ENCODE data around the gene CRELD2. TPM values are rescaled to one million over a fixed set of nuclear protein-coding genes. Genes with fewer than 3 reads are reported as not detected.

CRELD2 gene
- polyA plus RNA-seq, 1 donor from 2014 or later, result 83.2 TPM

- no peak overlapping the region for H2AFZ ChIP-seq (ENCODE audit: low read depth, low read length)
- peaks cover 54% of the 10 kb centered on the region for H3K79me2 ChIP-seq (replicated peaks; ENCODE audit: insufficient read depth, low read length)
- H3K9me3 ChIP-seq (ENCODE audit: low read length), result peaks cover 18% of the 10 kb centered on the region
- no peaks in the 10 kb centered on the region for H3F3A ChIP-seq (ENCODE audit: insufficient read depth, low read length, poor library complexity, severe bottlenecking)
- no peaks in the 10 kb centered on the region for H3K9me2 ChIP-seq (ENCODE audit: insufficient read depth, low read length)
- H3K4me3 ChIP-seq (ENCODE audit: low read length), result no peak overlapping the region
- peaks cover 51% of the 10 kb centered on the region for H3K36me3 ChIP-seq (ENCODE audit: insufficient read depth, low read length)
- H4K20me1 ChIP-seq (ENCODE audit: insufficient read depth), result no peaks in the 10 kb centered on the region
- H3K27ac ChIP-seq (ENCODE audit: low read length), result no peak overlapping the region
- H3K27me3 ChIP-seq (ENCODE audit: insufficient read depth, low read depth, low read length), result no peaks in the 10 kb centered on the region
- no peak for TF ChIP-seq CTCF (IDR thresholded peaks at IDR 0.05; ENCODE audit: poor library complexity, severe bottlenecking)
- TF ChIP-seq EZH2 (IDR thresholded peaks at IDR 0.05; ENCODE audit: borderline replicate concordance, insufficient read depth, low read length, poor library complexity, severe bottlenecking), result no peak
- no peak for TF ChIP-seq SMC3 (conservative IDR thresholded peaks at IDR 0.05; ENCODE audit: poor library complexity)
- TF ChIP-seq REST (IDR thresholded peaks at IDR 0.05; ENCODE audit: borderline replicate concordance), result no peak
- TF ChIP-seq TAF1 (IDR thresholded peaks at IDR 0.05; ENCODE audit: low read depth), result no peak
- TF ChIP-seq EP300 (conservative IDR thresholded peaks at IDR 0.05; ENCODE audit: poor library complexity, severe bottlenecking), result no peak
- TF ChIP-seq MXI1 (conservative IDR thresholded peaks at IDR 0.05; ENCODE audit: poor library complexity, severe bottlenecking), result no peak
- TF ChIP-seq RAD21 (conservative IDR thresholded peaks at IDR 0.05), result no peak
- no peak for TF ChIP-seq POLR2AphosphoS5 (IDR thresholded peaks at IDR 0.05)
- no peak overlapping the region for H3K4me2 ChIP-seq (ENCODE audit: low read length)
- H3K9ac ChIP-seq (ENCODE audit: low read length), result no peak overlapping the region
Measured at GRCh38 chr22:49883294-49883640, 35.2 kb upstream of the CRELD2 start.

DNA sequence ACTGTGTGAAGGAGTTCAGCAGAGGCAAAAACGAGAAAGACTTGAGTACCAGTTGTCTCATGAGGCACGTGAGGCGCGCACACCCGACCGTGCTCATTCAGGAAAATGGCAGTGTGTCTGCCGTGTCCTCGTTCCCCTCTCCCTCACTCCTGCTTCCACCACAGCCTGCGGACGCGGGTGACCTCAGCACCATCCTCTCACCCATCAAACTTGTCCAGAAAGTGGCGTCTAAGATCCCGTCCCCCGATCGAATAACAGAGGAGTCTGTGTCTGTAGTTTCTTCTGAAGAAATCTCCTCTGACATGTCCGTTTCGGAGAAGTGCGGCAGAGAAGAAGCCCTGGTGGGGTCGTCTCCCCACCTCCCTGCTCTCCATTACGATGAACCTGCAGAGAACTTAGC, 34.4 kb upstream of the CRELD2 start:
- peaks cover 18% of the 10 kb centered on the region for H3K9me3 ChIP-seq (ENCODE audit: low read length)
- H3K4me3 ChIP-seq (ENCODE audit: low read length), result no peak overlapping the region
- TF ChIP-seq MXI1 (conservative IDR thresholded peaks at IDR 0.05; ENCODE audit: poor library complexity, severe bottlenecking) (no peak), CTCF (IDR thresholded peaks at IDR 0.05; ENCODE audit: poor library complexity, severe bottlenecking) (no peak), TAF1 (IDR thresholded peaks at IDR 0.05; ENCODE audit: low read depth) (no peak), EP300 (conservative IDR thresholded peaks at IDR 0.05; ENCODE audit: poor library complexity, severe bottlenecking) (no peak), EZH2 (IDR thresholded peaks at IDR 0.05; ENCODE audit: borderline replicate concordance, insufficient read depth, low read length, poor library complexity, severe bottlenecking) (no peak), POLR2AphosphoS5 (IDR thresholded peaks at IDR 0.05) (no peak), REST (IDR thresholded peaks at IDR 0.05; ENCODE audit: borderline replicate concordance) (no peak), SMC3 (conservative IDR thresholded peaks at IDR 0.05; ENCODE audit: poor library complexity) (no peak), RAD21 (conservative IDR thresholded peaks at IDR 0.05) (no peak)
- no peak overlapping the region for H3K27ac ChIP-seq (ENCODE audit: low read length)
- no peaks in the 10 kb centered on the region for H3K27me3 ChIP-seq (ENCODE audit: insufficient read depth, low read depth, low read length)
- peaks cover 51% of the 10 kb centered on the region for H3K79me2 ChIP-seq (replicated peaks; ENCODE audit: insufficient read depth, low read length)
- H3F3A ChIP-seq (ENCODE audit: insufficient read depth, low read length, poor library complexity, severe bottlenecking), result no peaks in the 10 kb centered on the region
- no peak overlapping the region for H3K9ac ChIP-seq (ENCODE audit: low read length)
- no peaks in the 10 kb centered on the region for H3K9me2 ChIP-seq (ENCODE audit: insufficient read depth, low read length)
- no peak overlapping the region for H3K4me2 ChIP-seq (ENCODE audit: low read length)
- H4K20me1 ChIP-seq (ENCODE audit: insufficient read depth), result no peaks in the 10 kb centered on the region
- peaks cover 56% of the 10 kb centered on the region for H3K36me3 ChIP-seq (ENCODE audit: insufficient read depth, low read length)
- H2AFZ ChIP-seq (ENCODE audit: low read depth, low read length), result no peak overlapping the region

Measured in neural cell (in vitro differentiated cells).